Osteocyte (in vitro differentiated cells): ENCODE measurements around the gene DAPL1. TPM values are rescaled to one million over a fixed set of nuclear protein-coding genes. Genes with fewer than 3 reads are reported as not detected.

Experiments used
- DNase-seq: peaks from one replicate; pipeline ENCODE4 v3.0.0; 2021; ENCODE audit warnings: mixed read lengths; ENCODE audit not compliant: unreplicated experiment; ENCODE audit errors: extremely low spot score
- H3K27ac Mint-ChIP-seq: one replicate; pipeline ENCODE4 v1.8.0; 2021; ENCODE audit warnings: mild to moderate bottlenecking, mixed read lengths; ENCODE audit not compliant: unreplicated experiment
- H3K27me3 Mint-ChIP-seq: one replicate; pipeline ENCODE4 v1.8.0; 2021; ENCODE audit warnings: mixed read lengths; ENCODE audit not compliant: unreplicated experiment
- H3K36me3 Mint-ChIP-seq: one replicate; pipeline ENCODE4 v1.8.0; 2021; ENCODE audit warnings: mixed read lengths; ENCODE audit not compliant: unreplicated experiment
- H3K4me1 Mint-ChIP-seq: one replicate; pipeline ENCODE4 v1.8.0; 2021; ENCODE audit warnings: mixed read lengths; ENCODE audit not compliant: unreplicated experiment
- H3K4me3 Mint-ChIP-seq: one replicate; pipeline ENCODE4 v1.8.0; 2021; ENCODE audit warnings: mild to moderate bottlenecking, moderate library complexity, mixed read lengths; ENCODE audit not compliant: unreplicated experiment
- H3K9me3 Mint-ChIP-seq: one replicate; pipeline ENCODE4 v1.8.0; 2021; ENCODE audit warnings: mixed read lengths; ENCODE audit not compliant: unreplicated experiment
- CTCF ChIP-seq: fragments of 200-600 bp; sonication (generic); IDR thresholded peaks from 2 replicates; pipeline ENCODE4 v1.5.0; 2021; ENCODE audit warnings: antibody characterized with exemption, mild to moderate bottlenecking, moderate library complexity
- total RNA-seq: library from RNA; stranded (reverse); gene quantifications from 2 replicates; pipeline ENCODE4 v1.2.1, GENCODE V29; 2021

The DAPL1 gene
- total RNA-seq, 1 donor from 2014 or later = not detected

DNA sequence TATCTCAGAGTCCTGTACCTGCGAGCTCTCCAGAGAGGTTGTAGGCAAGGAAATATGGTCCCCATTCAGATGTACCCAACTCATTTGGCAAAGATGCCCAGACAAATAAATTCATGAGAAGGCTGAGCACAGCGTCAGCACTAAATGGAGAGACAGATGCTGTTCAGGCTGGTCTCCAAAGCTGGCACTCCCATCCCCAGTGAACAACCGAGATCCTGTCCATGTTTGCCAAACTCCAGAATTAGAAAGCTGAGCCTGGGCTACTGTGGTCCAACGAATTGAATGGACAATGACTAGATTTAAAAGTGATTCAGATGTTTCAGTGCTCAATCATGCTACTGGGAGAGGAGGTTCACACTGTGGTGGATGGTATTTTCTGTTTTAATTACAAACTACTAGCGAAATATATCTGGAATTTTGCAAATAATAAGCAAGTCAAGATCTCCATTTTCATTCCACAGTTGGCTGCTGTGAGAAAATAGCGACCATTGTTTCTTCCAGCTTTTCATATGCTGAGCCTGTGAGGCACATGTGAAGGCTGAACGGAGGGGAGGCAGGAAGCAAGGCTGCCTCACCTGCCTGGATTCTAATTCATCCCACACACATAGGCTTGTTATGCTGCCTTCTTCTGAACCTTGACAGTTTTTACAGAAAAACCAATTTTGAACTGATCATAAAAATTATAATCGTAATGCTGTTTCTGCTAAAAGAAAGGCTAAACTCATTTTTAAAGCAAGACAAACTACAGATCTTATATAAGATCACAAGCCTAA lies 22.6 kb upstream of the DAPL1 start:
- H3K36me3 Mint-ChIP-seq = no peaks in the 10 kb centered on the region
- no peak for TF ChIP-seq CTCF
- DNase-seq = no peak
- H3K4me1 Mint-ChIP-seq = peaks cover 16% of the 10 kb centered on the region
- H3K27ac Mint-ChIP-seq = no peak overlapping the region
- H3K9me3 Mint-ChIP-seq = no peaks in the 10 kb centered on the region
- H3K4me3 Mint-ChIP-seq = no peak overlapping the region
- no peaks in the 10 kb centered on the region for H3K27me3 Mint-ChIP-seq

- H3K27ac Mint-ChIP-seq = no peak overlapping the region
- H3K27me3 Mint-ChIP-seq = no peaks in the 10 kb centered on the region
- DNase-seq = no peak
- H3K9me3 Mint-ChIP-seq = no peaks in the 10 kb centered on the region
- no peak overlapping the region for H3K4me3 Mint-ChIP-seq
- peaks cover 20% of the 10 kb centered on the region for H3K4me1 Mint-ChIP-seq
- no peaks in the 10 kb centered on the region for H3K36me3 Mint-ChIP-seq
- TF ChIP-seq CTCF = no peak
Measured at GRCh38 chr2:158773121-158773520, 22.0 kb upstream of the DAPL1 start.

GRCh38 chr2:158774681-158775080 lies 20.4 kb upstream of the DAPL1 start:
- H3K36me3 Mint-ChIP-seq = no peaks in the 10 kb centered on the region
- H3K9me3 Mint-ChIP-seq = no peaks in the 10 kb centered on the region
- no peak for TF ChIP-seq CTCF
- H3K4me1 Mint-ChIP-seq = peaks cover 25% of the 10 kb centered on the region
- no peak overlapping the region for H3K4me3 Mint-ChIP-seq
- no peak for DNase-seq
- no peak overlapping the region for H3K27ac Mint-ChIP-seq
- H3K27me3 Mint-ChIP-seq = no peaks in the 10 kb centered on the region

DNA sequence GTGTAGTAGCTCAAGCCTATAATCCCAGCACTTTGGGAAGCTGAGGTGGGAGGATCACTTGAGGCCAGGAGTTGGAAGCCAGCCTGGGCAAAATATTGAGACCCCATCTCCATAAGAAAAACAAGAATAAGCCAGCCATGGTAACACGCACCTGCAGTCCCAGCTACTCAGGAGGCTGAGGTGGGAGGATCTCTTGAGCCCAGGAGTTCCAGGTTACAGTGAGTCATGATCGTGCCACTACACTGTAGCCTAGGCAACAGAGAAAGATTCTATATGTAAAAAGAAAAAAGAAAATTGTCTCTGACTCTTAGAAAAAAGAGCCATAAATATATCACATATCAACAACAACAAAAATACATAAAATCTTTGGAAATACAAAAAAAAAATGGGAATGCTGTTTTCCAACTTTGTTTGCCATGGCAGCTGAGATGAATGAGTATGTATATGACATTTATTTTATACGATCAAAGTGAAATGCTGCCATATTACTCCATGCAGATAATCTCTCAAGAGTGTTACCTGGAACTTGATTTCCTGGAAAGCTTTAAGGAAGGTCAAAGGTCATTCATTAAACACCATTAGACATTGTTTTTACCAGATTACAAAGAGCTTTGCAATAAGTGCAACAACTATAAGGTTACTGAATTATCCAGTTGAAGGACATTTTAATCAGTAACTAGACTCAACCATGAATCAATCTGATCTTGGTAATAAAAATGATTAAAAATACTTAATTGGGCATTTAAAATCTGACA lies 19.7 kb upstream of the DAPL1 start:
- H3K27ac Mint-ChIP-seq = no peak overlapping the region
- H3K27me3 Mint-ChIP-seq = no peaks in the 10 kb centered on the region

More for the DNA sequence above, 19.7 kb upstream of the DAPL1 start:
- H3K4me1 Mint-ChIP-seq = peaks cover 25% of the 10 kb centered on the region
- no peaks in the 10 kb centered on the region for H3K36me3 Mint-ChIP-seq
- H3K9me3 Mint-ChIP-seq = no peaks in the 10 kb centered on the region
- H3K4me3 Mint-ChIP-seq = no peak overlapping the region
- no peak for TF ChIP-seq CTCF
- no peak for DNase-seq
